ENCODE measurements around the gene FGF21.

FGF21 gene

GRCh38 chr19:48796298-48797083 lies 41.2 kb downstream of the FGF21 start:
- CTCF ChIA-PET = interaction anchor here (0.5 to 3.7 kb wide), 21 partner anchors 10 to 429 kb away, joined by 3 to 101 read pairs (median 10); partner anchors contain the start of genes BCAT2, CA11, GYS1 and HSD17B14

GRCh38 chr19:48797103-48797502 lies 41.8 kb downstream of the FGF21 start:
- Histone ChIP-seq H3K4me3 (ENCODE audit: low read depth, low read length) (no peak overlapping the region), H3K27ac (ENCODE audit: extremely low read depth, low read depth, low read length) (0 out of 2 replicates have a peak overlapping the region, but pooled peaks have one; percentile 16), H3K36me3 (ENCODE audit: control insufficient read depth in 2 of 2, insufficient read depth in 1 of 2, low read length in 2 of 2) (peaks cover 0 to 8% of the 10 kb centered on the region in 2 experiments; a peak in 2 of 3 replicates), H3K4me1 (ENCODE audit: control insufficient read depth, insufficient read depth, low read length) (no peaks in the 10 kb centered on the region), H3K9me3 (ENCODE audit: control insufficient read depth, insufficient read depth, low read depth, low read length) (no peaks in the 10 kb centered on the region)
- ChIA-PET CTCF (interaction anchor here (1.1 to 2.0 kb wide), 2 partner anchors 28 to 196 kb away, joined by 3 to 8 read pairs; partner anchors contain the start of genes GYS1 and RUVBL2), POLR2A (no interaction called here)
- TF ChIP-seq ZNF138 (tag by site-specific recombination; IDR thresholded peaks at IDR 0.05; ENCODE audit: borderline replicate concordance) = no peak
- TF ChIP-seq ZNF169 (tag by site-specific recombination; IDR thresholded peaks at IDR 0.05) = no peak
- no peak for TF ChIP-seq PRDM2 (tag by site-specific recombination; IDR thresholded peaks at IDR 0.05; ENCODE audit: borderline replicate concordance)
- TF ChIP-seq ZXDB (tag by site-specific recombination; IDR thresholded peaks at IDR 0.05) = no peak
- peak; percentile 43 for TF ChIP-seq SCRT2 (tag by site-specific recombination; IDR thresholded peaks at IDR 0.05)
- peak; percentile 59 for TF ChIP-seq ZFP69B (tag by site-specific recombination; IDR thresholded peaks at IDR 0.05)
- TF ChIP-seq ZNF692 (tag by site-specific recombination; IDR thresholded peaks at IDR 0.05) = peak; percentile 51; the same call in 1 of the 2 replicates

More at GRCh38 chr19:48796298-48797083, 41.2 kb downstream of the FGF21 start:
- Histone ChIP-seq H3K4me1 (ENCODE audit: control insufficient read depth, insufficient read depth, low read length) (no peaks in the 10 kb centered on the region), H3K36me3 (ENCODE audit: control insufficient read depth in 2 of 2, insufficient read depth in 1 of 2, low read length in 2 of 2) (peaks cover 0 to 8% of the 10 kb centered on the region in 2 experiments; a peak in 2 of 3 replicates), H3K4me3 (ENCODE audit: low read depth, low read length) (no peak overlapping the region), H3K27ac (ENCODE audit: extremely low read depth, low read depth, low read length) (peak overlapping the region; percentile 22; the same call in 1 of the 2 replicates), H3K9me3 (ENCODE audit: control insufficient read depth, insufficient read depth, low read depth, low read length) (no peaks in the 10 kb centered on the region)
- POLR2A ChIA-PET = interaction anchor here (0.5 to 2.7 kb wide), 5 partner anchors 14 to 169 kb away, joined by 3 to 28 read pairs (median 6); partner anchors contain the start of genes BCAT2 and CA11
- TF ChIP-seq HIC1 (tag by site-specific recombination; IDR thresholded peaks at IDR 0.05) = peak; percentile 50; the same call in 1 of the 2 replicates
- 0 out of 2 replicates have a peak, but pooled peaks have one; percentile 35 for TF ChIP-seq ZNF24 (tag by site-specific recombination; IDR thresholded peaks at IDR 0.05)
- TF ChIP-seq ZNF639 (tag by site-specific recombination; IDR thresholded peaks at IDR 0.05) = no peak
- no peak for TF ChIP-seq ZNF513 (tag by site-specific recombination; IDR thresholded peaks at IDR 0.05)
